ENCODE measurements around the gene SERAC1.

DNA sequence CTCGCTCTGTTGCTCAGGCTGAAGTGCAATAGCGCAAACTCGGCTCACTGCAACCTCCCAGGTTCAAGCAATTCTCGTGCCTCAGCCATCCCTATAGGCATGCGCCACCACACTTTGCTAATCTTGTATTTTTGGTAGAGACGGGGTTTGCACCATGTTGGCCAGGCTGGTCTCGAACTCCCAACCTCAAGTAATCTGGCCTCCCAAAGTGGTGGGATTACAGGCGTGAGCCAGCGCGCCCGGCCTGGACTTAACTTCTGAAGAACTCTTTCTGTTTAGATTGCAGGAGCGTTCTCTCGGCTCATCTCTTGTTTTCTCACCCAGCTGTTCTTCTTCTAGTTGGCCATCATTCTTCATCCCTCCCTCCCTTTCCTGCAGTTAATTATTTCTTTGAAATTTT, 30.4 kb upstream of the SERAC1 start:
- TF ChIP-seq, protein P1, sequence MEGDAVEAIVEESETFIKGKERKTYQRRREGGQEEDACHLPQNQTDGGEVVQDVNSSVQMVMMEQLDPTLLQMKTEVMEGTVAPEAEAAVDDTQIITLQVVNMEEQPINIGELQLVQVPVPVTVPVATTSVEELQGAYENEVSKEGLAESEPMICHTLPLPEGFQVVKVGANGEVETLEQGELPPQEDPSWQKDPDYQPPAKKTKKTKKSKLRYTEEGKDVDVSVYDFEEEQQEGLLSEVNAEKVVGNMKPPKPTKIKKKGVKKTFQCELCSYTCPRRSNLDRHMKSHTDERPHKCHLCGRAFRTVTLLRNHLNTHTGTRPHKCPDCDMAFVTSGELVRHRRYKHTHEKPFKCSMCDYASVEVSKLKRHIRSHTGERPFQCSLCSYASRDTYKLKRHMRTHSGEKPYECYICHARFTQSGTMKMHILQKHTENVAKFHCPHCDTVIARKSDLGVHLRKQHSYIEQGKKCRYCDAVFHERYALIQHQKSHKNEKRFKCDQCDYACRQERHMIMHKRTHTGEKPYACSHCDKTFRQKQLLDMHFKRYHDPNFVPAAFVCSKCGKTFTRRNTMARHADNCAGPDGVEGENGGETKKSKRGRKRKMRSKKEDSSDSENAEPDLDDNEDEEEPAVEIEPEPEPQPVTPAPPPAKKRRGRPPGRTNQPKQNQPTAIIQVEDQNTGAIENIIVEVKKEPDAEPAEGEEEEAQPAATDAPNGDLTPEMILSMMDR (IDR thresholded peaks at IDR 0.05) = no peak
- TF ChIP-seq POLR2A (IDR thresholded peaks at IDR 0.05) = no peak
